ENCODE measurements around the gene DACH1.

Gene DACH1

GRCh38 chr13:71886880-71887279 is 19.9 kb upstream of the DACH1 start (continued):
- TF ChIP-seq, protein P1, sequence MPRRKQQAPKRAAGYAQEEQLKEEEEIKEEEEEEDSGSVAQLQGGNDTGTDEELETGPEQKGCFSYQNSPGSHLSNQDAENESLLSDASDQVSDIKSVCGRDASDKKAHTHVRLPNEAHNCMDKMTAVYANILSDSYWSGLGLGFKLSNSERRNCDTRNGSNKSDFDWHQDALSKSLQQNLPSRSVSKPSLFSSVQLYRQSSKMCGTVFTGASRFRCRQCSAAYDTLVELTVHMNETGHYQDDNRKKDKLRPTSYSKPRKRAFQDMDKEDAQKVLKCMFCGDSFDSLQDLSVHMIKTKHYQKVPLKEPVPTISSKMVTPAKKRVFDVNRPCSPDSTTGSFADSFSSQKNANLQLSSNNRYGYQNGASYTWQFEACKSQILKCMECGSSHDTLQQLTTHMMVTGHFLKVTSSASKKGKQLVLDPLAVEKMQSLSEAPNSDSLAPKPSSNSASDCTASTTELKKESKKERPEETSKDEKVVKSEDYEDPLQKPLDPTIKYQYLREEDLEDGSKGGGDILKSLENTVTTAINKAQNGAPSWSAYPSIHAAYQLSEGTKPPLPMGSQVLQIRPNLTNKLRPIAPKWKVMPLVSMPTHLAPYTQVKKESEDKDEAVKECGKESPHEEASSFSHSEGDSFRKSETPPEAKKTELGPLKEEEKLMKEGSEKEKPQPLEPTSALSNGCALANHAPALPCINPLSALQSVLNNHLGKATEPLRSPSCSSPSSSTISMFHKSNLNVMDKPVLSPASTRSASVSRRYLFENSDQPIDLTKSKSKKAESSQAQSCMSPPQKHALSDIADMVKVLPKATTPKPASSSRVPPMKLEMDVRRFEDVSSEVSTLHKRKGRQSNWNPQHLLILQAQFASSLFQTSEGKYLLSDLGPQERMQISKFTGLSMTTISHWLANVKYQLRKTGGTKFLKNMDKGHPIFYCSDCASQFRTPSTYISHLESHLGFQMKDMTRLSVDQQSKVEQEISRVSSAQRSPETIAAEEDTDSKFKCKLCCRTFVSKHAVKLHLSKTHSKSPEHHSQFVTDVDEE (CRISPR knock-in tag; IDR thresholded peaks at IDR 0.05): no peak
- TF ChIP-seq PPARA (CRISPR knock-in tag; IDR thresholded peaks at IDR 0.05; ENCODE audit: borderline replicate concordance) (no peak), CREB5 (CRISPR knock-in tag; IDR thresholded peaks at IDR 0.05; ENCODE audit: low read depth) (0 out of 2 replicates have a peak, but pooled peaks have one; percentile 38), ZNF70 (CRISPR knock-in tag; IDR thresholded peaks at IDR 0.05) (no peak)

DNA sequence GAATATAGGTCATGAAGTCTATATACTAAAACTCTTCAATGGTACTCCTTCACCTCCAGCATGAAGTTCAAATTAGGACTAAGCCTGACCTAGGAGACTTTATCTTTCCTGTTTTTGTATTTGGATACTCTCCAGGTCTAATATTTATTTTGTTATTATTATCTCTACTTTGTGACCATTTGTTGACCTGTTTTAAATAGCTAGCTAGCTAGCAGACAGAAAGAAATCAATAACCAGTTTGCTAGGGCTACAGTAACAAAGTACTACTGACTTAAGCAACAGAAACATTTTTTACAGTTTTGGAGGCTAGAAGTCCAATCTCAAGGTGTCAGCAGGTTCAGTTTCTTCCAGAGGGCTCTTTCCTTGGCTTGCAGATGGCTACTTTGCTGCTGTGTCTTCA is 15.1 kb upstream of the DACH1 start:
- ATAC-seq: no peak
- TF ChIP-seq ISL1 (CRISPR knock-in tag; IDR thresholded peaks at IDR 0.05) (no peak), TOX (CRISPR knock-in tag; IDR thresholded peaks at IDR 0.05; ENCODE audit: borderline replicate concordance) (no peak), PATZ1 (CRISPR knock-in tag; IDR thresholded peaks at IDR 0.05; ENCODE audit: borderline replicate concordance) (no peak), GLIS3 (CRISPR knock-in tag; IDR thresholded peaks at IDR 0.05) (no peak), ZFP30 (CRISPR knock-in tag; IDR thresholded peaks at IDR 0.05) (no peak), ESRRG (CRISPR knock-in tag; IDR thresholded peaks at IDR 0.05) (no peak), RARB (CRISPR knock-in tag; IDR thresholded peaks at IDR 0.05) (no peak), POU6F1 (CRISPR knock-in tag; IDR thresholded peaks at IDR 0.05; ENCODE audit: borderline replicate concordance, low read depth) (no peak), ZC3H10 (CRISPR knock-in tag; IDR thresholded peaks at IDR 0.05) (no peak)

DNA sequence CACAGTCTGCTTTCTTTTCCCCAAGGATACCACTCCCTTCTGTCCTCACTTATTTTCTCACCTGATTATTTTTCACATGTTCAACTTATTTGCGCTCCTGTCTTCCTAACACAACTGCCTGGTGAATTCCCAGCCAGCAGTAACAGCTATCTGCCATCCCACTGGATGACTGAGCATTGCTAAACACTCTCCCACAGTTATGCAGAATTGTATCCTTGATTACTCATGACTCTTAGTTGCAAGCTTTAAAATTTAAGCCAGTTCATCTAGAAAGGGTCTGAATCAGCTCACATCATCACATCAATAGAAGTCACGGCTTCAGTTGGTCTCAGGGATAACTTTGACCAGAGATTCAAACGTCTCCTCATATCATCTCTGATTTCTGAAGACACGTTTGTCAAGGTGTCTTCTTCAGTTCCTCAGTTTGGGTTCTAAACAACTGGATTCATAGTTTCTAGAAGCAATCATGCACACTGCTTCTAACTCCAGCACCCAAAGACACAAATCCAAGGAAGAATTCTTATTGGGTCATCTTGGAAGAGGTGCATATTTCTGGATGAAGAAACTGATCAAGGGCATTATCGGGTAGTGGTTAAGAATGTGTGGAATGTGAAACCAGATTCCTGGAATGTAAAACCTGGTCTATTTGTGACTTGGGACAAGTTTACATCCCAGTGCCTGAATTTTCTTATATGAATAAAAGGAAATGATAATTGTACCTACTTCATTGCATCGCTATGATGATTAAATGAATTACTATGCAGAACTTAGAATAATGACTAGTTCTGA is 13.9 kb upstream of the DACH1 start:
- TF ChIP-seq ISL1 (CRISPR knock-in tag; IDR thresholded peaks at IDR 0.05): no peak
- ATAC-seq: peak; percentile 33; the same call in 1 of the 3 replicates

- no peak for ATAC-seq
- TF ChIP-seq SNAI2 (CRISPR knock-in tag; IDR thresholded peaks at IDR 0.05): no peak
- TF ChIP-seq PPARA (CRISPR knock-in tag; IDR thresholded peaks at IDR 0.05; ENCODE audit: borderline replicate concordance): no peak
- TF ChIP-seq POU6F1 (CRISPR knock-in tag; IDR thresholded peaks at IDR 0.05; ENCODE audit: borderline replicate concordance, low read depth): no peak
- TF ChIP-seq CSRNP3 (CRISPR knock-in tag; IDR thresholded peaks at IDR 0.05): no peak
- TF ChIP-seq ZC3H10 (CRISPR knock-in tag; IDR thresholded peaks at IDR 0.05): no peak
- no peak for TF ChIP-seq CREB5 (CRISPR knock-in tag; IDR thresholded peaks at IDR 0.05; ENCODE audit: low read depth)
- TF ChIP-seq ZNF8 (CRISPR knock-in tag; IDR thresholded peaks at IDR 0.05): no peak
- no peak for TF ChIP-seq TOX (CRISPR knock-in tag; IDR thresholded peaks at IDR 0.05; ENCODE audit: borderline replicate concordance)
- no peak for TF ChIP-seq CSDC2 (CRISPR knock-in tag; IDR thresholded peaks at IDR 0.05)
- no peak for TF ChIP-seq ARNTL (CRISPR knock-in tag; IDR thresholded peaks at IDR 0.05; ENCODE audit: borderline replicate concordance, low read depth)
- no peak for TF ChIP-seq ZFP30 (CRISPR knock-in tag; IDR thresholded peaks at IDR 0.05)
- TF ChIP-seq OSR1 (CRISPR knock-in tag; IDR thresholded peaks at IDR 0.05): no peak
- TF ChIP-seq ISL1 (CRISPR knock-in tag; IDR thresholded peaks at IDR 0.05): no peak
- no peak for TF ChIP-seq ZNF70 (CRISPR knock-in tag; IDR thresholded peaks at IDR 0.05)
- TF ChIP-seq PATZ1 (CRISPR knock-in tag; IDR thresholded peaks at IDR 0.05; ENCODE audit: borderline replicate concordance): no peak
- TF ChIP-seq BACH2 (CRISPR knock-in tag; IDR thresholded peaks at IDR 0.05; ENCODE audit: borderline replicate concordance): no peak
Measured at GRCh38 chr13:71879808-71880344, 12.9 kb upstream of the DACH1 start.

Data from SK-N-SH treated with all-trans-retinoic acid at 6 μM for 48 hours (cell line).